Suprapubic skin (tissue), 4 donors: Measurements from ENCODE around the gene DCTN3.

Source experiments
- CTCF ChIP-seq, 2 donors: fragments of 200-600 bp in 1 of 2; fragments of 450-650 bp in 1 of 2; sonication (generic) in 1 of 2; IDR thresholded peaks; one replicate each; pipeline ENCODE4 v1.5.1; 2016 to 2019; ENCODE audit warnings: antibody characterized with exemption in 2 of 2, mild to moderate bottlenecking in 1 of 2, moderate library complexity in 1 of 2
- POLR2A ChIP-seq, 2 donors: fragments of 450-650 bp; IDR thresholded peaks; one replicate each; pipeline ENCODE4 v1.6.1; 2017; ENCODE audit warnings: antibody characterized with exemption in 2 of 2, mild to moderate bottlenecking in 2 of 2, moderate library complexity in 2 of 2
- POLR2AphosphoS5 ChIP-seq, 3 donors: sonication (generic); formaldehyde crosslinking; IDR thresholded peaks; one replicate each; pipeline ENCODE4 v1.6.1; 2017; ENCODE audit warnings: antibody characterized with exemption in 3 of 3

GRCh38 chr9:34592895-34593601, 27.2 kb downstream of the DCTN3 start:
- TF ChIP-seq CTCF (IDR thresholded peaks at IDR 0.05) = no peak
- no peak for TF ChIP-seq POLR2AphosphoS5 (IDR thresholded peaks at IDR 0.05)
- no peak for TF ChIP-seq POLR2A (IDR thresholded peaks at IDR 0.05)
